ENCODE measurements around the gene TST. TPM values are rescaled to one million over a fixed set of nuclear protein-coding genes. Genes with fewer than 3 reads are reported as not detected.

TST gene
- total RNA-seq, 4 donors from 2014 or later, result 27.0 to 44.8 (median 38.6) TPM

- intact Hi-C loops (cut with DNase I), result no loop called here
- 85% methylated on average over 6 of the region's 7 CpGs for WGBS
Measured at GRCh38 chr22:37043209-37043827, 24.1 kb upstream of the TST start.

DNA sequence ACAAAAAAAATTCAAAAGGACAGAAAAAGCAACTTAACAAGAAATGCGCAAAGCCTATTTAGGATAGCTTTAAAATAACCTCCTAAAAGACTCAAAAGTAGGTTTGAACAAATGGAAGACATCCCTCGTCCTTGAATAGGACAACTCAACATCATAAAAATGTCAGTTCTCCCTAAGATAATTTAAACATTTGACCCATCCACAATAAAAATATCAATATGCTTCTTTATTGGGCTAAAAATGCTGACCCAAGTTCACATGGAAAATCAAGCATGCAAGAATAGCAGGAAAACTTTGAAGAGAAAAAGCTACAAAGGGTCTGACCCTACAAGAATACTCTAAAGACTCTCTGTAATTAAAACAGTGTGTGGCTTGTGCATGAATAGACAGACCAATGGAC lies 20.2 kb upstream of the TST start:
- no peaks in the 10 kb centered on the region for H3K9me3 ChIP-seq
- H3K27ac ChIP-seq (replicated peaks in 1 of 4), result no peak overlapping the region
- no peak overlapping the region for H3K4me3 ChIP-seq
- TF ChIP-seq CTCF (IDR thresholded peaks at IDR 0.05), result no peak
- 79% methylated on average over 2 of the region's 2 CpGs for WGBS
- H3K27me3 ChIP-seq, result peaks cover 0 to 57% (median 2%) of the 10 kb centered on the region in 4 donors
- H3K36me3 ChIP-seq, result no peaks in the 10 kb centered on the region
- intact Hi-C loops (cut with DNase I), result no loop called here
- peaks cover 0 to 7% (median 4%) of the 10 kb centered on the region in 4 donors for H3K4me1 ChIP-seq
- DNase-seq (ENCODE audit: extremely low spot score), result no peak

More at GRCh38 chr22:37043209-37043827, 24.1 kb upstream of the TST start:
- H3K27ac ChIP-seq (replicated peaks in 1 of 4), result no peak overlapping the region
- no peak overlapping the region for H3K4me3 ChIP-seq
- no peaks in the 10 kb centered on the region for H3K9me3 ChIP-seq
- TF ChIP-seq POLR2AphosphoS5 (IDR thresholded peaks at IDR 0.05) (no peak), EP300 (IDR thresholded peaks at IDR 0.05) (no peak), POLR2A (IDR thresholded peaks at IDR 0.05; ENCODE audit: low read depth) (no peak), CTCF (IDR thresholded peaks at IDR 0.05) (no peak)
- peaks cover 0 to 22% (median 0%) of the 10 kb centered on the region in 4 donors for H3K27me3 ChIP-seq
- H3K36me3 ChIP-seq, result no peaks in the 10 kb centered on the region
- peaks cover 0 to 7% (median 4%) of the 10 kb centered on the region in 4 donors for H3K4me1 ChIP-seq
- DNase-seq (ENCODE audit: extremely low spot score), result no peak

DNA sequence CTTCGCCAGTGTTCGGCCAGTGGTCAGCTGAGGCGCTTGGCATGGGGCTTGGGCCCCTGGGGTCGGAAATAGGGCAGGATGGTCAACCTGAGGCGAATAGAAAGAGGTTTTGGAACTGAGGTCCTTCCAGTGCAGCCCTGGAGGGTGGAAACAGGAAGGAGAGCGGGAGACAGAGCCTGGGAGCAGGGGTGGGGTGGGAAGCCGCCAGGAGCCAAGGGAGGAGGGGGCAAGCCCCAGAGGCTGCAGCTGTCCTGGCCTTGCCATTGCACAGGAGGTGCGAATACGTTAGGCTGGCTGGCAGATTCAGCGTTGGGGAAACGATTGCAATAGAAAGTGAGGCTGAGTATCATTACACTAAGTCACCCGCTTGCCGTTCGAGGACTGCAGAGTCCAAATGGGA lies 18.4 kb upstream of the TST start:
- Histone ChIP-seq H3K27me3 (peaks cover 0 to 52% (median 2%) of the 10 kb centered on the region in 4 donors), H3K4me3 (no peak overlapping the region), H3K4me1 (no peaks in the 10 kb centered on the region), H3K36me3 (no peaks in the 10 kb centered on the region), H3K27ac (replicated peaks in 1 of 4) (no peak overlapping the region), H3K9me3 (no peaks in the 10 kb centered on the region)
- WGBS, result 77% methylated on average over 11 of the region's 14 CpGs
- TF ChIP-seq POLR2A (IDR thresholded peaks at IDR 0.05; ENCODE audit: low read depth) (no peak), POLR2AphosphoS5 (IDR thresholded peaks at IDR 0.05) (no peak), CTCF (IDR thresholded peaks at IDR 0.05) (no peak), EP300 (IDR thresholded peaks at IDR 0.05) (no peak)
- no peak for DNase-seq (ENCODE audit: extremely low spot score)
- intact Hi-C loops (cut with DNase I), result no loop called here

DNA sequence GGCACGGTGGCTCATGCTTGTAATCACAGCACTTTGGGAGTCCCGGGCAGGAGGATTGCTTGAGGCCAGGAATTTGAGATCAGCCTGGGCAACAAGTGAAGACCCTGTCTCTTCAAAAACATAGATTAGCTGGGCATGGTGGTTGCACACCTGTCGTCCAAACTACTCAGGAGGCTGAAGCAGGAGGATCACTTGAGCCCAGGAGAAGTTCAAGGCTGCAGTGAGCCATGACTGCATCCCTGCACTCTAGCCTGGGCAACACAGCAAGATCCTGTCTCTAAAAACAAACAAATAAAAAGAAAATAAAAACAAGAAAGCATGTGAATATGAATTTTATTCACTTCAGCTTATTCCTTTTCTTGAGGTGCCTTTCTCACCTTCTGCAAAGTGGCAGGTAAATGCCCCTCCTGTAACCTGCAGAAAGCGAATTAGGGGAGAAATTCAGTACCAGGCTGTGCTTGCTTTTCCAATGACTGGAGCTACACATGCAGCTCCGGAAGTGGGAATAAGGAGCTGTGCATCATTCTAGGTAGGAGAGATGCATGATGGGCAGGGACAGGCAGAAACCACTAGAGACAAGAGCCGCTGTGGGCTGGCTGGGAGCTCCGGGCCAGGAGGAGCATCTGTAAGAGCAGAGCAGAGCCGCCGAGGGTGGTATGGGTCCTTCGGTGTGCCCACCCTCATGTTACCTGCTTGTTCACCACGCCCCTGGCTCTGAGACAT lies 17.6 kb upstream of the TST start:
- H3K36me3 ChIP-seq, result no peaks in the 10 kb centered on the region
- DNase-seq (ENCODE audit: extremely low spot score), result no peak
- peaks cover 0 to 47% (median 2%) of the 10 kb centered on the region in 4 donors for H3K27me3 ChIP-seq
- no peaks in the 10 kb centered on the region for H3K4me1 ChIP-seq
- TF ChIP-seq CTCF (IDR thresholded peaks at IDR 0.05) (no peak), POLR2A (IDR thresholded peaks at IDR 0.05; ENCODE audit: low read depth) (no peak), POLR2AphosphoS5 (IDR thresholded peaks at IDR 0.05) (no peak), EP300 (IDR thresholded peaks at IDR 0.05) (no peak)
- 80% methylated on average over 11 of the region's 11 CpGs for WGBS
- H3K9me3 ChIP-seq, result no peaks in the 10 kb centered on the region
- intact Hi-C loops (cut with DNase I), result no loop called here
- H3K27ac ChIP-seq (replicated peaks in 1 of 4), result no peak overlapping the region
- no peak overlapping the region for H3K4me3 ChIP-seq
